Measurements from ENCODE around the gene POLRMT. TPM values are rescaled to one million over a fixed set of nuclear protein-coding genes. Genes with fewer than 3 reads are reported as not detected.

The POLRMT gene
- total and polyA plus RNA-seq, 4 donors, result 16.0 to 41.4 (median 35.1) TPM

- no peaks in the 10 kb centered on the region for H3K9me3 ChIP-seq (ENCODE audit: control insufficient read depth in 4 of 4, low read length in 3 of 4)
- DNase-seq (ENCODE audit: low spot score), result no peak
- no peak overlapping the region for H3K4me3 ChIP-seq (ENCODE audit: low read depth in 1 of 3, low read length in 3 of 3)
- H3K4me1 ChIP-seq (ENCODE audit: control insufficient read depth in 4 of 4, insufficient read depth in 4 of 4, low read length in 3 of 4), result peaks cover 0 to 4% (median 3%) of the 10 kb centered on the region in 4 donors
- WGBS, result 83% methylated on average over 54 of the region's 54 CpGs
- TF ChIP-seq REST (IDR thresholded peaks at IDR 0.05) (no peak), JUND (IDR thresholded peaks at IDR 0.05) (no peak), NR2F2 (IDR thresholded peaks at IDR 0.05) (no peak), ATF3 (IDR thresholded peaks at IDR 0.05) (no peak), HNF4G (IDR thresholded peaks at IDR 0.05) (no peak), RAD21 (IDR thresholded peaks at IDR 0.05) (no peak), HNF4A (conservative IDR thresholded peaks at IDR 0.05) (no peak), ZBTB33 (IDR thresholded peaks at IDR 0.05) (no peak), GABPA (IDR thresholded peaks at IDR 0.05 in 1 of 2, conservative IDR thresholded peaks at IDR 0.05 in 1 of 2) (no peak), YY1 (IDR thresholded peaks at IDR 0.05) (no peak), TAF1 (conservative IDR thresholded peaks at IDR 0.05) (no peak), SP1 (IDR thresholded peaks at IDR 0.05) (no peak), FOXA1 (IDR thresholded peaks at IDR 0.05) (no peak), CTCF (IDR thresholded peaks at IDR 0.05; ENCODE audit: low read depth, low read length, missing input control) (no peak), MAX (IDR thresholded peaks at IDR 0.05) (no peak)
- H3K36me3 ChIP-seq (ENCODE audit: control insufficient read depth in 4 of 4, insufficient read depth in 3 of 4, low read depth in 1 of 4, low read length in 3 of 4), result peaks cover 0 to 14% (median 7%) of the 10 kb centered on the region in 4 donors
- no peak overlapping the region for H3K27ac ChIP-seq (ENCODE audit: low read depth in 1 of 2, low read length in 2 of 2)
- H3K9ac ChIP-seq (ENCODE audit: low read depth in 1 of 2, low read length in 2 of 2), result no peak overlapping the region
- no peaks in the 10 kb centered on the region for H3K27me3 ChIP-seq (ENCODE audit: control insufficient read depth in 4 of 4, insufficient read depth in 4 of 4, low read length in 3 of 4)
Observed at GRCh38 chr19:613732-614567, 19.4 kb downstream of the POLRMT start.

Data from liver (tissue), 9 donors.